Epithelial cell of proximal tubule (primary cell): ENCODE measurements around the gene AXDND1. TPM values are rescaled to one million over a fixed set of nuclear protein-coding genes. Genes with fewer than 3 reads are reported as not detected.

Experiments
- DNase-seq: peaks from one replicate; pipeline ENCODE4 v3.0.0-alpha.2; 2011; ENCODE audit warnings: low read depth
- H3K4me3 ChIP-seq: 2 replicates; pipeline ENCODE4 v1.5.1; 2011; ENCODE audit warnings: low read depth, mild to moderate bottlenecking, low read length
- total RNA-seq: library from RNA; depleted of rRNA; stranded (reverse); fragments of >200 nt; gene quantifications from 2 replicates; pipeline ENCODE4 v1.2.3, GENCODE V29; 2015
- TF ChIP-seq, protein P1 (sequence below): conservative IDR thresholded peaks from 2 replicates; pipeline ENCODE4 v1.5.1; 2012; ENCODE audit warnings: low read depth, mild to moderate bottlenecking, low read length

AXDND1 gene, protein sequence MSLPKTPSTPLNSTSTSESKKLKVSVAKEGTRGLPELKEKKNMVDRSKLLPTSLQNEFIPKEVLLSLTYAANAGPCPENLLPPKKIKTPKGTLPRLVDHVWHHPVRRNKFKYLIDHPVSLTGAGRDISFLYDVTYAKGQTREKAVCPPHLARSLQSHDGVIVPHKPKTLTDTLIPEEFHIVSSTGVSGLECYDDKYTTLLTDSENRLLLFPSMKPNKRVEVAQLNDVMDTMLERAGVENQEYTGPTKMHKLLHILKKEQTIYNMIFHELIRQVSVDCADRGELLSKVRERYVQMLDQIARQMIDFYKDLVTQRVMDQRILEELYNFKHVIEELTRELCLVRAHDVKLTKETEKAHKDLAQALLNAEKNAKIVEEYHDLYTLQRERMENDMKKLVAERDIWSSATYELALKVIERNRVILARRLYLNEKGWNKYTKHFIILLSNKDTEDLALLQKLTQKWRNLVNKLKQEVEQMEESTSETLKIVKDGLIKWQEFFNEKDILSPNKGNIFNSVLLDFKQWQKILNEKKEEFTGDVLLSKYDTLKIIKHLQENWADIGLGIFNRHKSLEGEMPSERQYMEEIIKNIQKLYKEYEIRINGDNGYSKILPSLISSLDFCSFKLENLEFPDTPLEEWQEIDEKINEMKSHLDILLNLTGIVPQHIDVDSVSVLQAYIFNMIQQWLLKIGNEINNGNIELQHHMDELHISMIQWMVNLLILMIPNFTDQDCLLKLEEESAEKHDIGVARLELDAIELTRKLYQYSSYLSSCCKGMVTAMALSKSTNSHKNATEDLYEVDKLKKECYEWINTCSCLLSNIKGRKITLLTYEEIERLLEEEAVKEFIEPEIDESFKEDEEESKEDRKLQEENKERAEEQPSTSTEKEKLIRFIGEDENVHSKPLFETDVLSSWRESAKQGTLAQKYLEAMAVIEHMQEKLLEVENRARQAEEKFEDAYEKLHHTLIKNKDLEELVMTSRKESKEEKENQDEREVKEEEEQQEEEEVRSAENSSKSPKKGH
- total RNA-seq: 0.22 TPM in 1 of 2 replicates, not detected in the other

DNA sequence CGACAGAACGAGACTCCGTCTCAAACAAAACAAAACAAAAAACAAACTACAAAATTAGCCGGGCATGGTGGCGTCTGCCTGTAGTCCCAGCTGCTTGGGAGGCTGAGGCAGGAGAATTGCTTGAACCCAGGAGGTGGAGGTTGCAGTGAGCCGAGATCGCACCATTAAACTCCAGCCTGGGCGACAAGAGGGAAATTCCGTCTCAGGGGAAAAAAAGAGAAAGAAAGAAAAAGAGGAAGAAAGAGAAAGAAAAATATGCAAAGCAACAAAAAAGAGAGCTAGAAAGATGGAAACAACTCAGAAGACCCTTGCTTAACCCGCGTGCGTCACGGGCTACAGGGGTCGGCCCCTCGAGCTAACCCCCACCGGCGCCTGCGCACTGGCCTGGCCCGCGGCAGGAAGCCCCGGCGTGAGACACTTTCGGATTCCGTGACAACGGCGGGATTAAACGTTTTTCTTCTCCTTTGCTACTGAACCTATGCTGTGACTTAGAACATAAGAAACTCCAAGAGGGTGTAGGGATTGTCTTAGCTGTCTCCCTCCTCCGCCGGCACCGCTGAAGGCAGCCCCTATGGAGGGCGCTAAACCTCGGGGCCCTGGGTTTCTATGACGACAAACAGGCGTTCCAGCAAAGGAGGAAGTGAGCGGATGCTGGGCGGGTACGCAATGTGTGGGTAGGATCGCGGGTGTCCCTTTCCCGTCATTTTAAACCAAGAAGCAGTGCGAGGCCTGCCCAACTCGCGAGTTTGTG, at the start of gene AXDND1:
TSS of gene AXDND1 (plus strand) at position 630 of the 751 bp plus-strand sequence. CDS start 539 bp downstream, outside the sequence.
- TF ChIP-seq, protein P1, sequence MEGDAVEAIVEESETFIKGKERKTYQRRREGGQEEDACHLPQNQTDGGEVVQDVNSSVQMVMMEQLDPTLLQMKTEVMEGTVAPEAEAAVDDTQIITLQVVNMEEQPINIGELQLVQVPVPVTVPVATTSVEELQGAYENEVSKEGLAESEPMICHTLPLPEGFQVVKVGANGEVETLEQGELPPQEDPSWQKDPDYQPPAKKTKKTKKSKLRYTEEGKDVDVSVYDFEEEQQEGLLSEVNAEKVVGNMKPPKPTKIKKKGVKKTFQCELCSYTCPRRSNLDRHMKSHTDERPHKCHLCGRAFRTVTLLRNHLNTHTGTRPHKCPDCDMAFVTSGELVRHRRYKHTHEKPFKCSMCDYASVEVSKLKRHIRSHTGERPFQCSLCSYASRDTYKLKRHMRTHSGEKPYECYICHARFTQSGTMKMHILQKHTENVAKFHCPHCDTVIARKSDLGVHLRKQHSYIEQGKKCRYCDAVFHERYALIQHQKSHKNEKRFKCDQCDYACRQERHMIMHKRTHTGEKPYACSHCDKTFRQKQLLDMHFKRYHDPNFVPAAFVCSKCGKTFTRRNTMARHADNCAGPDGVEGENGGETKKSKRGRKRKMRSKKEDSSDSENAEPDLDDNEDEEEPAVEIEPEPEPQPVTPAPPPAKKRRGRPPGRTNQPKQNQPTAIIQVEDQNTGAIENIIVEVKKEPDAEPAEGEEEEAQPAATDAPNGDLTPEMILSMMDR: no peak
- peak within 1 kb of the TSS; percentile 87 for H3K4me3 ChIP-seq
- DNase-seq: no peak

DNA sequence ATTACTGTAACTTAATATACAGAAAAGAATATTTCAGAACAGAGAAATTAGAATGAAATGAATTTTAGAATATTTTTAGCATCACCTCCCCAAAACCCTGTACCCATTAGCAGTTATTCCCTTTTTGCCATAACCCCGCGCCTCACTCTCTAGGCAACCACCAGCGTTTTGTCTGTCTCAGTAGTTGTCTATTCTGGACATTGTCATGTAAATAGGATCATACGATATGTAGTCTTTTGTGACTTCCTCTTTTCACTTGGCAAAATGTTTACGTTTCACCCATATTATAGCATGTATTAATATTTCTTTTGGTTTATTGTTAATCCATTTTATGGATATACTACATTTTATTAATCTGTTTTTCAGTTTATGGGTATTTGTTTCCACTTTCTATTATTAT, 47.3 kb upstream of the AXDND1 start:
- no peak for DNase-seq
- no peak overlapping the region for H3K4me3 ChIP-seq
- TF ChIP-seq, protein P1: no peak

DNA sequence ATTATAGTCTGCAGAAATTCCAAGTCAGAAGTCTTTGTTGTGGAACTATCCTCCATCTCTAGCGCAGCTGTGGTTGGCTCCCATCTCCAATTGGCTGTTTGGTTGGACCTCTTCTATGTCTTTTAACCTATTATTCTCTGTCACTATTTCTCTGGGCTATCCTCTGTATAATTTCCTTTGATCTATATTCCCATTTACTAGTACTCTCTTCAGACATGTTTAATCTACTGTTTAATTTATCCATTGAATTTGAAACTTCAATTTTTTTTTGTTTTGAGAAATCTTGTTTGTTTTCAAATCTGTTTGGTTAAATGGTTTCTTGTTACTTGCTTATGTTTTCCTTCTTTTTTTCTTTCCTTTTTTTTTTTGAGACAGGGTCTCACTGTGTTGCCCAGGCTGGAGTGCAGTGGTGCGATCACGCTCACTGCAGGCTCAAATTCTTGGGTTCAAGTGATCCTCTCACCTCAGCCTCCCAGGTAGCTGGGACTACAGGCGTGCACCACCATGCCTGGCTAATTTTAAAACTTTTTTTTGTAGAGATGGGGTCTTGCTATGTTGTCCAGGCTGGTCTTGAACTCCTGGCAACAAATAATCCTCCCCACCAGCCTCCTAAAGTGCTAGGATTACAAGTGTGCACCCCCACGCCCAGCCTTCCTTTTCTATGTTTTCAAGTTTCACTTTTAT, 44.1 kb upstream of the AXDND1 start:
- TF ChIP-seq, protein P1: no peak
- no peak overlapping the region for H3K4me3 ChIP-seq
- DNase-seq: no peak

DNA sequence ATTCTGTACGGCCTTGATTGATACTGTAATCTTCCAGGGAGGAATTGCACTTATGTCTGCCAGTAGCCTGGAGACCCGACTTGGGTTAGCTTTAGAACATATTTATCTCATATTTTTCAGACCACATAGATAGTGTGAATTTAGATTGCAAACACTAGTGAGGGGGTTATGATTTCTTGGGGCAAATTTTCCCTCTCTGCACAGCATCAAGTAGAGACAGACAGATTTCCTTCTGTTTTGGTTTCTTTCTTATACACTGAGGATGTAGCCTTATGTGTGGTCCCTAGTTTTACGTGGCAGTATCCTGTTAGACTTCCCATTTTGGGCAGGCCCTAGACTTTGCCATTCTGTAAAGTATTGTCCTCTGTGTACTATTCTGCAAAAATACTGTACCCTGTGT, 43.2 kb upstream of the AXDND1 start:
- no peak overlapping the region for H3K4me3 ChIP-seq
- no peak for DNase-seq
- TF ChIP-seq, protein P1: no peak

DNA sequence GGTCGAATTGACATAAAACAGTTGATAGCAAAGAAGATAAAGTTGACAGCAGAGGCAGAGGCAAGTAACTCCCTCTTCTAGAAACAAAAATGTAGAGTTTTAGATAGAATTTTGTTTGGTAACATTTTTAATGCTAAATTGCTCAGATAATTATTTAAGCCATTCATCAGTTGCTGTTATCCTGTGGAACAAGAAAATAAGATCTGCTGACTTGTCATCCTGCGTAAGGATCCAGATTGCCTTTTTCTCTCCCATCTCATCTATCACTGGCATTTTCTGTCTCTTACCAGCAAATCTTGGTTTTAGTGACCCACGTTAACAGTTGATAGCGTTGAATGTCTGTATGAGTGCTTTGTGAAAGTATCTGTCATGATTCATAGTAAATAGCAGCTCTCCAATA, 42.3 kb upstream of the AXDND1 start:
- TF ChIP-seq, protein P1: no peak

DNA sequence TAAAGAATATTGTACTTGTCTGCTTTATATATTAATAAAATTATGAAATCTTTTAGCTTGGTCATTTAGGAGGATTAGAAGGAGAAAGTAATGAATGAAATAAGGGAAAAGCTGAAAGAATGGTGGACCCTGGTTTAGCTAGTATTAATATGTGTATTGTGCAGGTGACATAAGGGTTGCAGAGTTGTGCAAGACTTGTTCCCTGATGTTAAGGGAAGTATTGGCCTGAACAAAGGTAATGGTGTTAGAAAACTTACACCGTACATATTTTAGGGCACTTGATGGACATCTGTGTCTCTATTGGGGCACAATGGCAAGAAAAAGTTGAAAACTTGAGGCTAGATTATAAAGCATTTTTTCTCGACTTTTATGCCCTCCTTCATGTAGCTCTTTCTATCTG, 39.9 kb upstream of the AXDND1 start:
- H3K4me3 ChIP-seq: no peak overlapping the region
- TF ChIP-seq, protein P1: no peak
- no peak for DNase-seq

More for the DNA sequence above, 42.3 kb upstream of the AXDND1 start:
- DNase-seq: no peak
- no peak overlapping the region for H3K4me3 ChIP-seq
